Measurements from ENCODE around the gene CTNND2.

GRCh38 chr5:11681796-11682195 is 222.4 kb downstream of the CTNND2 start:
- TF ChIP-seq CTCF (IDR thresholded peaks at IDR 0.05; ENCODE audit: low read depth, low read length, poor library complexity, severe bottlenecking) (no peak), EZH2phosphoT487 (IDR thresholded peaks at IDR 0.05; ENCODE audit: borderline replicate concordance, low read length) (no peak)

All from DOHH2 (cell line).